IPS DF 4.7 (cell line): ENCODE data around the gene C6orf120.
"Not testable (repeated sequence)": the region's sequence is repeated elsewhere in the genome, so short reads cannot be mapped to it uniquely, and the experiment has no call there.

ENCODE experiments used
- DNase-seq: peaks from one replicate; pipeline ENCODE4 v3.0.0-alpha.2; 2013; ENCODE audit warnings: low spot score; ENCODE audit errors: extremely low read depth

C6orf120 gene

GRCh38 chr6:169678342-169678741 lies 23.6 kb upstream of the C6orf120 start:
- no peak for DNase-seq

- no peak for DNase-seq
These were observed 17.9 kb upstream of the C6orf120 start for GRCh38 chr6:169684056-169684455.

GRCh38 chr6:169685860-169686259 lies 16.1 kb upstream of the C6orf120 start:
- no peak for DNase-seq

DNA sequence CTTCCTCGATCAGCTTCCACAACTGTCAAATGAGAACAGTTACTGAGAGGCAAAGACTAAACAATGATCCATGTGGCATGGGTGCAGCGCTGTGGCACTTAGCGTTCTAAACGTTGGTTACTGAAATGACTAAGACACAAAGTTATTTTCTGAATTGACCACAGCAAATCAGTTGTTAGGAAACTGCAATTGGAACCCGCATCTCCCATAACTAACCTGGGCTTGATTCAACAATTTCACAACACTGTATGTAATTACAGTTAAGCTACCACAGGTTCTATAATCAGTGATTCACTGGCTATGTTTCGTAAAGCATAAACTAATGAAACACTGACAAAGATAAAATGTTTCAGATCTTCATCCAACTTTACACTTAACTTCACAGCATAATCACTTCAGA lies 12.6 kb upstream of the C6orf120 start:
- DNase-seq: no peak

DNA sequence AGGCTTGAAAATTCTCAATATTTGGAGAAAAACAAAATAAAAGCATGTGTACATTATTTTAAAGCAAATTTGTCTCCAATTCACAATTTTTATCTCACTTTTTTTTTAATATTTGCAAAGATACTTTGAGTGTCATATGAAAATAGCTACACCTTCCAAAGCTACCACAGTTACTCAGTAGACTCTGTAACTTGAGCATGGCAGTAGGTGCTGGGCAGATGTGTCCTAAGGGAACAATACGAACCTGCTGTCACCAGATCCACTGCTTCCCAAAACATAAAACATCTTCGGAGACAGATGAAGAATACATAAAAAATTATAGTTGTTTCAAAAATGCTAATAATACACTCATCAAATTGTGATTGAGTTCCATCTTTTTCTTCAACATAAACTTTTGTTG lies 10.7 kb upstream of the C6orf120 start:
- no peak for DNase-seq

DNA sequence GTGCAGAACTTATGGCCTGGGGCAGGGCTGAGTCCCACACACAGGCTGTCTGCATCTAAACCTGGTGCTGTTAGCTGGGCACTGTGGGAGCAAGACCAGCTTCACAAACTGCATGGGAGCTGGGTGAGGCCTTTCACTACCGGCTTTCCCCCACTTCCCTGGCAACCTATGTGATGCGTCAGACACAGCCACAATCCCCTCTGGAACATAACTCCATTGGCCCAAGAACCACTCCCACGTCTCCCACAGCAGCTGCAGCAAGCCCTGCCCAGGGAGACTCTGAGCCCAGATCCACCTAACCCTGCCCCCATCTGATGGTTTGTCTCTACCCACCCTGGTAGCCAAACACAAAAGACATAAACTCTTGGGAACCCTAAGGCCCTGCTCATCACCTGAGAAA lies 9.4 kb upstream of the C6orf120 start:
- no peak for DNase-seq

DNA sequence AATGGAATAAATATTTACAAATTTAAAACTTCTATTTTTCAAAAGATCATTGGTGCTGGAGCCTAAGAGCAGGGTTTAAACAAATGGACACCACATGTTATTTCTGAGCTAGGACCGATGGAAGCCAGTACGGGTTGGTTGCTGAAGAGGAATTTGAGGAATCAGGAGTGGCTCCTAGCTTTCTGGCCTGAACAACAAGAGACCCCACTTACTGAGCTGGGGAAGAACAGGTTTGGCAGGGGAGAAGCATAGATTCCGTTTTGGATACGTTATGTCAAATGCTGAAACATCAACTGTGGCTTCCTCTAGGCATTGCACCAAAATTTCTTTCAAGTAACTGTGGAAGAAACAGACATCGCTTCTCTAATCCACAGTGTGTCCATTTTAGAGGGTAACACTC lies 6.8 kb upstream of the C6orf120 start:
- no peak for DNase-seq

DNA sequence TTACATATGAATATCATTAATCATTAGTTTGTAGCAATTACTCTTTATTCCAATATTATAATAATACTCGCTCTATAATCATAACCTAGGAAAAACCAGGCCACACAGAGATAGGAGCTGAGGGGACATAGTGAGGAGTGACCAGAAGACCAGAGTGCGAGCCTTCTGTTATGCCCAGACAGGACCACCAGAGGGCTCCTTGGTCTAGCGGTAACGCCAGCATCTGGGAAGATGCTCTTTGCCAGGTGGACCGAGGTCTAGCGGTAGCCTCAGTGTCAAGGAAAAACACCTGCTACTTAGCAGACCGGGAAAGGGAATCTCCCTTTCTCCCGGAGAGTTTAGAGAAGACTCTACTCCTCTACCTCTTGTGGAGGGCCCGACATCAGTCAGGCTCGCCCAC lies 4.8 kb upstream of the C6orf120 start:
- DNase-seq: not testable (repeated sequence)

DNA sequence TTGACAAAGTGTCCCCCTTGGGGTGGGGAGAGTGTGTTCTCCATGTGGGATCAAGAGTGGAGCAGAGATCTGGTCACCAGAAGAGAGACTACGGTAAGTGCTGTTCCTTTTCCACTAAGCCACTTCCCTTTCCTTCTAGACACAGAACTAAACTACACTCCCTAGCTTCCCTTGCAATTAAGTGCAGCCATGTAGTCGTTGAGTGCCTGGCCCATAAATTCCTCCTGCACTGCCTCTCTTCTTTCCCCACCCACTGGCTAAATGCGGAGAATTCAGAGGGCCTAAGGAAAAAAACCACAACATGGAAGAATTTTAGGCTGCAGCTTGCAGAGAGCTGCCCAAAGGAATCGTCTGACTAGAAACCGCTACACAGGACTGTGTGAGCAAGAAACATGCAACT lies 1.6 kb upstream of the C6orf120 start:
- no peak for DNase-seq

DNA sequence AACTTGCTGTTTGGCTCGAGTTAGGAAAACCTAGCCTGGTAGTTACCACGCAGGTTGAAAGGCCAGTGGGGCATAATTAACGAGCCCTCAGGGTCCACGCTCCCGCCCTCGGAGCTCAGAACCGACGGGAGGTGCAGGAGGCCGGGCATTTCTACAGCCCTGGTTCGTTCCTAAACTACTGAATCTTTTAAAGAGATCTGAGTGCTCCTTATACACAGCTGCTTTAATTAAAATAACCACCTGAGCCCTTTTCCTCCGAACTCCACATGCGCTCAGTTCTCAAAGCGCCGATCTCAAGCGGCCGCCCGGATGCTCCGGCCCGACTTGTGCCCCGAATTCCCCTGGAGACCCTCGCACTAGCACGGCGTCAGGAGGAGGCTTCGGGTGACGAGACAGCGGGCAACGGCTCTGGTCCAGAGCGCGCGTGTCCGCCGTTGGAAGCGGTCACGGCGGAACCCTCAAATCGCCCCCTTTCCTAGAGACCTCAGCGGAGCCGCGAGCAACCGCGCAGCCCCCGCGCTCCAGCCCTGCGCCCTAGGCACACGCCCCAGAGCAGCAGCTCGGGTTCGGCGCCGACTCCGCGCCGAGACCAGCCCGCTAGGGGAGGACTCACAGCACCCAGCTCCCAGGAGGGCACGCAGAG lies 494 bp upstream of the C6orf120 start:
- DNase-seq: no peak

- DNase-seq: no peak
These were observed 917 bp downstream of the C6orf120 start for GRCh38 chr6:169702840-169703246.

DNA sequence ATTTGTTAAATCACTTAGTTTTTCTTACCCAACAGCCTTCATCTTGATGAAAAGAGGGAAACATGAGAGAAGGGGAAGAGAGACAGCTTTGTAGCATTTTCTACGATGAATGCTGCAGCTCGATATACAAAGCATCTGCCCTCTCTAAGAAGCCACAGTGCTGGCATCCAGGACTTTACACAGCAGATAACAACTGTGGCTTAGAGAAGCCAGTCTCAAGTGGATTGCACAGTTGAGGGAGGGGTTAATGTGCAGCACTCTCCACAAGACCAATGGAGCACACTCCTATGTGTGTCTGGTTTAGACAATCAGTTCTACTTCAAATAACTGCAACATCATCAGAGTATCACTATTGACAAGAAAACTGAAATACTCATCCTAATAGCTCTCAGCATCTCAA lies 5.8 kb downstream of the C6orf120 start:
- no peak for DNase-seq

DNA sequence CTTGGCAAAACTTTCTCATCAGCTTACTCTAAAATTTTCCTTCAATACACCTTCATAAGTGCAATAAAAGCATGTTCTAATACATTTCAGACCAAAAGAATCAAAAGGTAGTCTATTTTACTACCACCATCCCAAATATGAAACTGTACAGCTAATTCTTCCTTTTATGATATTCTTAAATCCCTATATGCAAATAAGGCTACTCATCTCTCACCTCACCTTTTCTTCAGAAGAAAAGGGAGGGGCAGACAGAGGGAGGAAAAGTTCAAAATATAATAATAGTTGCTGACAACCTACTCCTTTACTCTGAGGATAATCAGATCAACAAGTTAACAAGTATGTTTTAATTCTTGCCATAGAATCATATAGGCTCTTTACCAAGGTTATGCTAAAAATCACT lies 7.4 kb downstream of the C6orf120 start:
- DNase-seq: no peak

DNA sequence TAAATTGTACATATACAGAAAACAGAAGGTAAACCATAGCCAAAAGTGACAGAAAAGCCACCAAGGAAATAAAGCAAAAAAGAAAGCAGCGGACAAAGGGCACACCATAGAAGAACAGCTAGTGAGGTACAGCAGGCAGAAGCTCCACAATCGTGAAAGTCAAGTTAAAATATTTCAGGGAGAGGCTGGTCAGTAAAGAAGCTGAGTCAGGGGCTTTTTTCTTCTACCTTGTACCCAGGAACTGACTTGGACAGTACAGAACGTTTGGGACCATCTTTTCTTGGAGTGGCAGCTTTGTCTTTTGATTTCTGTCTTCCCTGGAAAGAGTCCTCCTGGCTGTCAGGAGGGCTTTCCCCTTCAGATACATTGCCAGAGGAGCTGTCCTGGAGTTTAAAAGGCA lies 8.1 kb downstream of the C6orf120 start:
- DNase-seq: no peak

DNA sequence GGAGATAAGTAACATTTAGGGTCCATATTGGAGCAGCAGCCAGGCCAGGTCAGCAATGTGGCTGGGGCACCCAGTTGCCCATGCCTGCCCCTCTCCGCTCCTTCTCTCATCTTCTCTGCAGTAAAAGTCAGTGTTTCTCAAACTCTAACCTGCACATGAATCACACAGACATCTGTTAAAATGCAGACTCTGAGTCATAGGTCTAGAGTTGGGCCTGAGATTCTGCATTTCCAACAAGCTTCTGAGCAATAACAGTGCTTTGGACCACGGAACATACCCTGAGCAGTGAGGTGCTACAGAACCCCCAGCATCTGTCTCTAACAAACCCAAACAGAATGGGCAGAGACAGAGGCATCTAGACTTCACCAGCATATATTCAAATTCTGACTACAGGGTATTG lies 12.3 kb downstream of the C6orf120 start:
- DNase-seq: no peak

DNA sequence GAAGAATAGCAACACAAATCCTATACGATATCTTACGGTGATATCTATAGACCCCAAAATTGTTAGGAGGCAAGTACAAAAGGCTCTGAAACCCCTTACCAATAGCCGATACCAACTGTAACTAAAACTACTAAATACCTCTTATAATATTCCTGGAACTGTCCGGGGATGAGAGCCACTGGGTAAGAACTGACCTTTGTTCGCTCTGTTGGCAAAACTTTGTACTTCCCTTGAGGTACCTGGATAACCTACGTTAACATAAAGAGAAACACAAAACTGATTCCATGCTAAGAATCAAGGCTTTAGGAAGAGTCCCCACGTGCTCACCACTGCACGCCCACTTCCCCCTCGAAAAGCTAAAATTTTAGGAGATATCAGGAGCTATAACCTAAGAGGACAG lies 12.7 kb downstream of the C6orf120 start:
- no peak for DNase-seq

DNA sequence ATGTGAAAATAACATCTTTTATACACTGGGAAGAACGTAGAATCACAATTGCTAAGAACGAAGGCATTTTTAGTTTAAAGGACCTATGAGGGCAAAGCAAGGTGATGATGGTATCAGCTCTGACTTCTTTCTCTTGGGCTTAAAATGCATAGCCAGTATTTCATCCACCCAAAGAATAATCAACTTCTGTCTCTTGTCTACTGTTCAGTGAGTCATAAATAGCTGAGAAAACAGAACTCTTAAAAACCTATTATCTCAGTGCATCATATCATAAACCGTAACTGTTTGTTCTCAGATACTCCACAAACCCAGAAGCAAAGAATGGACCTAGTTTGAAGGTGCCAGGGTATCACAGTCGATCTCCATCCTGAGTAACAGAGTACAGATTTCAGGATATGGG lies 17.2 kb downstream of the C6orf120 start:
- no peak for DNase-seq

DNA sequence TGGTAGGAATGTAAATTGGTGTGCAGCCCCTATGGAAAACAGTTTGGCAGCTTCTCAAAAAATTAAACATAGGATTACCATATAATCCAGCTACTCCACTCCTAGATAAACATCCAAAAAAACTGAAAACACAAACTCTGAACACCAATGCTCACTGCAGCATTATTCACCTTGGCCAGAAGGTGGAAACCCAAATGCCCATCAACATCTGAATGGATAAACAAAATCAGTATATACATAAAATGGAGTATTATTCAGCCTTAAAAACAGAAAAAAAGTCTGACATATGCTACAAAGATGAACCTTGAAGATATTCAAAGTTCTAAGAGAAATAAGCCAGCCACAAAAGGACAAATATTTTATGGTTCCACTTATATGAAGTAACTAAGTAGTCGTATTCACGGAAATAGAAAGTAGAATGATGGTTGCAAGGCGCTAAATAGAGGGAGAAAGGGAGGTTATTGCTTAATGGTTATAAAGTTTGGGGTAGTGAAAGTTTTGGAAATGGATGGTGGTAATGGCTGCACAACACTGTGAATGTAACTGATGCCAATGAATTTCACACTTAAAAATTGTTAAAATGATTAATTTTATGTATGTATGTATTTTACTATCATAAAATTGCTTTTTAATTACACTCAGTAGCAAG lies 18.4 kb downstream of the C6orf120 start:
- DNase-seq: no peak

DNA sequence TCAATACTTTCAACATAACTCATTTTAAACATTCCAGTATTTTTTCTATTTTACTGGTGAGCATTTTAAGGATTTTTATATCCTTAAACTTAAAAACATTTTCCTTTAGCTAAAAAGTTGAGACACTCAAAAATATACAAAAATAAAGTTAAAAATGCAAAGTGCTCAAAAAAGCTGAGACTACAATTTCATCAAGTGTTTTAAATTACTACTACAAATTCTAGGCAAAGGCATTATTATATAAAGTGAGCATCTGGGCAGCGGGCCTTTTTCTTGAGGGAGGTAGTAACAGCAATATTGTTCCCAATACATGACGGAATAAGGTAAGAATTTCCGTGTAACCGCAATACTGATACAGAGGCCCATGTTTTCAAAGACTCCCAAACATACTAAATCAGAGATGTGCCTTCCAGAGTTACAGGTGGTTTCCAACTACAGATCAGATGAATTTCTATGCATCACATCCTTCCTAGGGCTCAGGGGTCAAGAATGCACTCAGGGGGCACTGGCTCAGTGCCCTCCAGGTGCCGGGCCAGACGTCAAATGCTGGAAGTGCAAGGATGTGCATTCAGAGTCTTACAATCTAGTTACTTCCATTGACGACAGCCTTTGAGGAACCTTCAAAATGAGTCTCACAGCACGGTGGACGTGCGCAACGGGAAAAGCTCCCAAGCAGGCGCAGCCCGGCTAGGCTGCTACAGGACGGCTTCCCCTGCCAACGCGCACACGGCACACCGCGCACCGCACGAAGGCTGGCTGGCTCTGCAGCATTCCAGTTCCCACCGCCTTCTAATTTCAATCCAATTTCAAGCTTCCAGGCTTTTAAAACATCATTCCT lies 20.7 kb downstream of the C6orf120 start:
- DNase-seq: no peak

DNA sequence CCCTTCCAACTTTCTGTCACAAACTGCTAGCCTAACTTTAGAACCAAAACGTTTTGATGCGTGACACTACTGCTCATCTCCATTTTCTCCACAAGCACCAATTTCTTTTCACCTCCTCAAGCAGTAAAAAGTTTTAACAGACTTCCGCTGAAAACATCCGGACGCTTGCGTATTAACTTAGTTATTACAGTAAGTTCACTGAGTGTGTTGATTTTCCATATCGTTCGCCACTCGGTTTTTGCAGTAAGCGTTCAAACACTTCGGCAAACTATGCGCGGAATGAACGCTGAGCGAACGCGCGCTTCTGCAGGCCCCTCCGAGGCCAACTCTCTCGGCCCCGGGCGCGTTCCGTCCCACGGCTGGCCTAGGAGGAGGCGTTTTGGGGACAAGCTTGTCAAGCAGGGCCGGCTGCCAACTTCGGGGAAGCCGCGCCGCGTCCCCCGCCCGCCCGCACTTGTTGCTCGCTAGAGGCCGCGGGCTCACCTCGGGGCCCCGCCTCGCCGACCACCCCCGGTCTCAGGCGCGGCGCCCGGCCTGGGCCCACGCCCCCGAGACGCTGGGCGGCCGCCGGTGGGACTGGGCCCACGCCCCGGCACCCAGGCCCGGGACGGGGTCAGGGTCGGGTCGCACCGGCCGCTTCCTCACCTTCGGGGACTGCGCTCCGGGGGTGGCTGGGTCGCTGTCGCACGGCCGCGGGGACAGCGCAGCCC lies 21.4 kb downstream of the C6orf120 start:
- no peak for DNase-seq

DNA sequence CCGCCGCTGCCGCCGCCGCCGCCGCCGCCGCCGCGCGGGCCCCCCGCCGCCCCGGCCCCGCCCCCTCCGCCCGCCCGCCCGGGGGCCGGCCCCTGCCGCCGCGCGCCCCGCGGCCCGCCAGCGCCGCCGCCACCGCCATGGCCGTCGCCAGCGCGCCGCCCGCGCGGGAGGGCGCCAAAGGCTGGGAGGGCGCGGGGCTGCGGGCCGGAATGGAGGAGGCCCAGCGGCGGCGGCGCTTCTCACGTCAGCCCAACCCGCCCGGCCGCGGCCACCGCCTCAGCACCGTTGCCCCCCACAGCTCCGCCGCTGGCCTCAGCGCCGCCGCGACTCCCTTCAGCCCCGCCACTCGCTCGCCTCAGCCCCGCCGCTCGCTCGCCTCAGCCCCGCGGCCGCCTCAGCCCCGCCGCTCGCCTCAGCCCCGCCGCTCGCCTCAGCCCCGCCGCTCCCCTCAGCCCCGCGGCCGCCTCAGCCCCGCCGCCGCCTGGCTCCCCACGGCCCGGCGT lies 22.1 kb downstream of the C6orf120 start:
- no peak for DNase-seq
